GM12892 (cell line): ENCODE measurements around the gene PANK4.

Experiments
- DNase-seq: peaks from one replicate; pipeline ENCODE4 v3.0.0; 2011; ENCODE audit not compliant: insufficient read length
- FAIRE-seq: peaks from 2 replicates; lab custom pipeline; 2011; peaks lifted over from hg19 to GRCh38; lab: Jason Lieb, UNC
- POLR2A ChIP-seq: IDR thresholded peaks from 2 replicates; pipeline ENCODE4 v1.6.1; 2011; ENCODE audit warnings: low read depth, low read length, control low read depth
- POLR2AphosphoS5 ChIP-seq: IDR thresholded peaks from 2 replicates; pipeline ENCODE4 v1.6.1; 2011; ENCODE audit warnings: low read depth, low read length, control low read depth
- TAF1 ChIP-seq: IDR thresholded peaks from 2 replicates; pipeline ENCODE4 v1.6.1; 2011; ENCODE audit warnings: low read depth, mild to moderate bottlenecking, control low read depth, low read length, borderline replicate concordance

The PANK4 gene

DNA sequence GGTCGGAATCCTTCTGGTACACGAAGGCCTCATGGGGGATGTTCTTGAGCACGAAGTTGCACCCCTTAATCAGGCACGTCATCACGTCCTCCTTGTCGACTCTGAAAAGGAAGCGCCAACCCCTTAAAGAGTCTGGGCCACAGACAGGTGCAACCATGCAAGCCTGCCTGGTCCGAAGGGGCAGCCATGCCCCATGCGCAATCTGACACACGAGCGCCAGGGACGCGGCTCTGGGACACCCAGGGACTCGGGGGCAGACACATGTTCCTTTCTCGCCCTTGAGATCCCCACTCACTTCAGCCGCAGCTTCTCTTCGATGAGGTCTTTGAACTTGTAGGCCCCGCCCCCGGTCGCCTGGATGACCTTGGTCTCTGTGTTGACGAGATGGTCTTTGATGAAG is 5.6 kb downstream of the PANK4 start:
- FAIRE-seq = no peak
- TF ChIP-seq POLR2AphosphoS5 = no peak
- no peak for TF ChIP-seq POLR2A
- no peak for TF ChIP-seq TAF1
- no peak for DNase-seq

DNA sequence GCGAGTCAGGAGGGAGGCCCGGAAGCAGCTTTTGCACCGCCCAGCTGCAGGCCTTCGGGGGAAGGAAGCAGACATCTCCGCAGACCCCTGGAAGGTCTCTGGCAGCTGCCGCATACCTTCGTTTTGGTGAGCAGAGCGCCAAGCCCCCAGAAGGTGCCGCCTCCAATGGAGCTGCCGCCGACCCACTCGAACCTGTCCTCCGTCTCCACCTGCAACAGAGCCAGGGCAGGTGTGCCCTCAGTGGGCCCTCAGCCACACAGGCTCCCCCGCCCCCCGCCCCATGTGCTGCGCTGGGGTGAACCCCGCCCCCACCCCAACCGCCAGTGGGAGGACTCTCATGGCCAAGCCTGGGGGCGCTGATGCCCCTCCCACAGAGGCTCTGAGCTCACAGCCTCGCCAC is 6.2 kb downstream of the PANK4 start:
- DNase-seq (no peak), FAIRE-seq (no peak)
- TF ChIP-seq POLR2AphosphoS5 = no peak
- TF ChIP-seq TAF1 = no peak
- TF ChIP-seq POLR2A = no peak

DNA sequence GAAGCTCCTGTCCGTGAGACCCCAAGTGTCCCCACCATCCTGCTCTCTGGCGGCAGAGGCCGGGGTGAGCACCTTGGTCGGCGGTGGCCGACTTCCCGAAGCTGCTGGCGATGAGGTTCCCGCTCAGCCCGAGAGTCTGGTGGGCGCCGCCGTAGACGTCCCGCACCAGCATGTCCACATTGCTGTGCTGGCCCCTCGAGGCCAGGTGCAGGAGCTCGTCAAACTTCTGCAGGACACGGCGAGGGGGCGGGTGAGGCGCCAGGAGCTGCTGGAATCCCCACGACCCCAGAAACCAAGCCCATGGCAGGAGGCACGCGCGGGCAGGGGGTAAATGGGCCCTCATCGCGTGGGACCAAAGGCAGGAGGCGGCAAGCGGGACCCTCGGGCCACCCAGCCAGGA is 6.7 kb downstream of the PANK4 start:
- DNase-seq = no peak
- FAIRE-seq = no peak
- TF ChIP-seq TAF1 (no peak), POLR2AphosphoS5 (no peak), POLR2A (no peak)

DNA sequence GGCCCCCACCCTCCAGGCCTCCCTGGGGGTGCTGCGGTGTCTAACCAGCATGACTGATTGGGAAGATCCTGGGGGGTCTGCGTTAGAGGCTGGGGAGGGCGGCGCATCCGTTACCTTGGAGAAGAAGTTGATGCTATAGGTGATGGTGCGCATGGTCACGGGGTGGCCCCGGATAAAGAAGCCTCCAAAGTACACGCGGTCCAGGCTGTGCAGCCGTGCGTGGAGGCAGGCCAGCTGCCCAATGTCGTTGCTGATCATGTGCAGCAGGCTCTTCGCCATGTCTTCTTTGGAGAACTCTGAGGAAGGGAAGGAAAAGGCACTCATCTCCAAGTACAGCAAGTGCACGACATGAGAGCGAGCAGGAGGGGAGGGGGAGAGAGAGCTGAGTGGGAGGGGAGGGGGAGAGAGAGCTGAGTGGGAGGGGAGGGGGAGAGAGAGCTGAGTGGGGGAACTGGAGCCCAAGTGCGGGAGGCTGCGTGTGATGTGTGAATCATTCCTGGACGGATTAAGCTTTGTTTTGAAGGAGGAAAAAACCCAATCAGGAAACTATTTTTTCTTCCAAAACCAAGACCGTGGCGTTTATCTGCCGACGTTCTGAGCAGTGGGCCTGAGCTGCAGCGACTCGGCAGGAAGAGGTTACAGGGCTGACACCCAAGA is 7.2 kb downstream of the PANK4 start:
- DNase-seq = no peak
- TF ChIP-seq TAF1 (no peak), POLR2A (no peak), POLR2AphosphoS5 (no peak)
- no peak for FAIRE-seq

DNA sequence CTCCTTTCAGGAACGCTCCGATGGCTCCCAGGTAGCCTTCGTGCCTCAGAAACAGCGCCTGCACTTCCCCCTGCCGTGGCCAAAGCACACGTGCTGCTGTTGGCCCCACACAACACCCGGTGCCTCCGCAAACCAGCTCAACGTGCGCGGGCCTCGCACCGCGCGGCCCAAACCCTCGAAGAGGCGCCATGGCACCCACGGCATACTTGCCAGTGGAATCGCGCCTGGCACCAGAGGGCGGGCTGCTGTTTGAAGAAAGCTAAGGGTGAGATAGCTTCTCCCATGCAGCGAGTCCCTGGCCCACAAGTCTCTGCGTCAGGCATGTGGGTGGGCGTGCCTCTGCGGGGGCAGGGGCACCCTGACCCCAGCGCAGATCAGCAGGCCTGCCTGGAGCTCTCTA is 7.9 kb downstream of the PANK4 start:
- FAIRE-seq (no peak), DNase-seq (no peak)
- TF ChIP-seq POLR2A = no peak

DNA sequence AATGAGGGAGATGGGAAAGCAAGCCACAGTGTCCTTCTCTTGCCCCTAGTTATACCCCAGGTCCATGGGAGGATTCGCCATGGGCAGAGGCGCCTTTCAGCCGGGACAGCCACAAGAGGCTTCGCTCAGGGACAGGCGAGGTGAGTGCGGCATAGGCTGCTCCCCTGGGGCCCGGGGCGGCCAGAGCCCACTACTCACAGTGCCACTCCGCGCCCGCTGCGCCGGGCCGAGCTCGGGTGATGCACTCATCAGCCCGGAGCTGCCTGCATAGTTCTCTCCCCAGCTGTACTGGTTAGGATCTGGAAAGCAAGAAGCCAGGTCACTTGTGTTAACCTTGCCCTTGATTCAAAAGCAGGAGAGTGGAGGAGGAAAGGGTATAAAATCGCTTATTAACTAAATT is 8.4 kb downstream of the PANK4 start:
- TF ChIP-seq POLR2AphosphoS5 (no peak), TAF1 (no peak), POLR2A (no peak)
- FAIRE-seq (no peak), DNase-seq (no peak)

DNA sequence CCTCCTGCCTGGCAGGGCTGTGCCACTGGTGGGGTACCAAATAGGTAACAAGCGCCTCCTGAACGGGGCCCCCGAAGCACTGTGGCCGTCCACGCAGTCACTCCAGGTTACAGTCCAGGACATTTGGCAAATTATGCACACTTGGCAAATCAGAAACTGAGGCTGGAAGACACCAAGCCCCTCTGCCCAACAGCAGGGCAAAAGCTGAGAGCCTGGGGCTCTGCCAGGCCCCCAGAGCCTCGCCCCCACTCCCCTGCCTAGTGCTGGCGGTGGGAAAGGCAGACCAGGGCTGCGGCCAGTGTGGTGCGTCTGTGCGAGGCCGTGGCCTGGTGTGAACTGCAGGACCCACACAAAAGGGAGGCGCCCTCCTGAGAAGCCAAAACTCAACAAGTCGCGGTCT is 9.4 kb downstream of the PANK4 start:
- DNase-seq = no peak
- no peak for TF ChIP-seq POLR2A
- TF ChIP-seq TAF1 = no peak
- no peak for TF ChIP-seq POLR2AphosphoS5
- FAIRE-seq = no peak

- FAIRE-seq (no peak), DNase-seq (no peak)
- TF ChIP-seq TAF1 (no peak), POLR2A (no peak), POLR2AphosphoS5 (no peak)
These were observed 10.3 kb downstream of the PANK4 start for GRCh38 chr1:2516124-2516523.

DNA sequence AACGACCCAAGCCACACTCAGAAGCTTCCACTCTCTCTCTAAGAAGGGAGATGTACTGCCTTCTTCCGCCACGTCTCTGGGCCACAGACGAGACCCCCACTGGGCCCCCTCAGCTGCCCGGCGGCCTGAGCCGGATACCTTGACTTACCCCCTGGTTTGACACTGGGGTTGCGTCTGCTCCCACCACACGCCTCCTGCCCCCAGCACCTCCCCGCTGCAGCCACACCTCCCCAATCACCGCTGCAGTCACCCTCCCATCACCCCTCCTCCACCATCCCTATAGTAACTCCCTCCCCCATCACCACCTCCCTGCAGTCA is 10.7 kb downstream of the PANK4 start:
- FAIRE-seq = no peak
- no peak for DNase-seq
- TF ChIP-seq POLR2AphosphoS5 (no peak), POLR2A (no peak), TAF1 (no peak)

GRCh38 chr1:2514863-2515762 is 11.3 kb downstream of the PANK4 start:
- TF ChIP-seq POLR2A (no peak), TAF1 (no peak), POLR2AphosphoS5 (no peak)
- DNase-seq (no peak), FAIRE-seq (no peak)

DNA sequence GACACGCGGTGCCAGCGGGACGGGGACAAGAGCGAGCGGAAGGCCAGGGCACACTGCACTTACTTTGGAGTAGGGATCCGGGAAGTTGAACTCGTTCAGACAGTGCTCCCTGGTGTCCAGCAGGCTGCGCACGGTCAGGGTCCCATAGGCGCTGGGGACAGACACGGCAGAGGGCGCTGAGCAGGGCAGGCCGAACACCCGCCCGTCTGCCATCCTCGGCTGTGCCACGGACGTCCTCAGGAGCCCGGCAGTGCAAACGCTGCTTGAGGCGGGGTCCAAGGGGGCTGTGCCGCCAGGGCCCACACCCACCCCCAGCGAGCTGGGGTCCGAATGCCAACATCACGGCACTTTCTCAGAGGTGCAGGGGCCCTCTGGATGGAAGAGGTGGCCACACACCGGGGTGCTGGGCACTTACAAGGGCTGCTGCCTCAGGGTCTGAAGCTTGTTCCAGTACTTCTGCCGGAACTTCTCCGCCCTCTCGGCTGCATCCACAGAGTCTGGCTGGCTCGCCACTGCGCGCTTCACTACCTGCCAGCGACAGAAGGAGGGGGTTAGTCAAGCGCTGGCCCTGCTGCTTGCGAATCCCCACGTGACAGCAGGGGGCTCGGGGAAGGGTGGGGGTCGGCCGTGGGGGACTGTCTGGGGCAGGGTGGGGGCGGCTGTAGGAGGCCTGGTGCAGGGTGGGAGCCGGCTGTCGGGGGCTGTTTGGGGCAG is 12.3 kb downstream of the PANK4 start:
- no peak for DNase-seq
- TF ChIP-seq POLR2A = no peak
- no peak for TF ChIP-seq POLR2AphosphoS5
- TF ChIP-seq TAF1 = no peak
- no peak for FAIRE-seq

GRCh38 chr1:2512862-2513421 is 13.5 kb downstream of the PANK4 start:
- DNase-seq (no peak), FAIRE-seq (no peak)

More at GRCh38 chr1:2512862-2513421, 13.5 kb downstream of the PANK4 start:
- TF ChIP-seq TAF1 (no peak), POLR2A (no peak), POLR2AphosphoS5 (no peak)
